Stomach smooth muscle (tissue), 2 donors: ENCODE results near the gene CRHBP.

Experiments
- H3K27ac ChIP-seq: one replicate; pipeline ENCODE4 v1.7.0; 2013; ENCODE audit warnings: mild to moderate bottlenecking, low read length, inconsistent platforms
- H3K27me3 ChIP-seq, 2 donors: one replicate each; pipeline ENCODE4 v1.7.0; 2013; ENCODE audit warnings: low read length in 2 of 2; ENCODE audit not compliant: insufficient read depth in 2 of 2, control insufficient read depth in 1 of 2
- H3K36me3 ChIP-seq, 2 donors: one replicate each; pipeline ENCODE4 v1.7.0; 2013; ENCODE audit warnings: low read length in 2 of 2; ENCODE audit not compliant: control insufficient read depth in 2 of 2, insufficient read depth in 2 of 2
- H3K4me1 ChIP-seq: one replicate; pipeline ENCODE4 v1.7.0; 2013; ENCODE audit warnings: low read length; ENCODE audit not compliant: control insufficient read depth, insufficient read depth
- H3K4me3 ChIP-seq, 2 donors: one replicate each; pipeline ENCODE4 v1.7.0; 2013; ENCODE audit warnings: low read length in 2 of 2
- H3K9ac ChIP-seq, 2 donors: one replicate each; pipeline ENCODE4 v1.7.0; 2013; ENCODE audit warnings: low read length in 2 of 2, mild to moderate bottlenecking in 1 of 2
- H3K9me3 ChIP-seq, 2 donors: one replicate each; pipeline ENCODE4 v1.7.0; 2013; ENCODE audit warnings: low read length in 2 of 2; ENCODE audit not compliant: control insufficient read depth in 2 of 2
- donor health status: healthy.
- donor health status: Pancreatic carcinoma.

The CRHBP gene

GRCh38 chr5:76958991-76959767 is 6.3 kb downstream of the CRHBP start:
- Histone ChIP-seq H3K4me1 (no peaks in the 10 kb centered on the region), H3K36me3 (no peaks in the 10 kb centered on the region), H3K27ac (no peak overlapping the region), H3K9me3 (no peaks in the 10 kb centered on the region), H3K27me3 (peaks cover 3 to 6% of the 10 kb centered on the region in 2 donors), H3K4me3 (no peak overlapping the region), H3K9ac (no peak overlapping the region)

GRCh38 chr5:76960004-76960625 is 7.3 kb downstream of the CRHBP start:
- no peaks in the 10 kb centered on the region for H3K4me1 ChIP-seq
- H3K9ac ChIP-seq = no peak overlapping the region
- no peaks in the 10 kb centered on the region for H3K9me3 ChIP-seq
- peaks cover 0 to 1% of the 10 kb centered on the region in 2 donors for H3K27me3 ChIP-seq
- no peak overlapping the region for H3K27ac ChIP-seq
- H3K36me3 ChIP-seq = no peaks in the 10 kb centered on the region
- no peak overlapping the region for H3K4me3 ChIP-seq

DNA sequence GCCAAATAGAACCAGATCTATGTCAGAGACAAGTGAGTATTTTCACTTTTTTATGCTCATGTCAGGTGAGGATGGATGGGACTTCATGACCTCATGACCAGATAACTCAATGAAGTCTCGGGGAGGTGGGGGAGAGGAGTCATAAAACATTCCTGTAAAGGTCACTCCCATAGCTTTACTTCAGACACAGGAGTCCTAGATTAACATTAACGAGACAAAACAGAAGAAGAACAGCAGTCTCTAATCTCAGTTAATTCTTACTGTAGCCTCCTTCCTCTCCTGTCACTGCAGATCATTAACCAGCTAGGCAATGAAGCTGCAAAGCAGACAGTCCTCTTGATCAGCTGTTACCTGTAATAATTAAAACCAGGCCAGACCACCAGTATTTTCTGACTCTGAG is 11.2 kb downstream of the CRHBP start:
- H3K4me1 ChIP-seq = no peaks in the 10 kb centered on the region
- no peaks in the 10 kb centered on the region for H3K36me3 ChIP-seq
- peaks cover 0 to 3% of the 10 kb centered on the region in 2 donors for H3K27me3 ChIP-seq
- no peak overlapping the region for H3K9ac ChIP-seq
- H3K9me3 ChIP-seq = no peaks in the 10 kb centered on the region
- H3K4me3 ChIP-seq = no peak overlapping the region
- no peak overlapping the region for H3K27ac ChIP-seq

DNA sequence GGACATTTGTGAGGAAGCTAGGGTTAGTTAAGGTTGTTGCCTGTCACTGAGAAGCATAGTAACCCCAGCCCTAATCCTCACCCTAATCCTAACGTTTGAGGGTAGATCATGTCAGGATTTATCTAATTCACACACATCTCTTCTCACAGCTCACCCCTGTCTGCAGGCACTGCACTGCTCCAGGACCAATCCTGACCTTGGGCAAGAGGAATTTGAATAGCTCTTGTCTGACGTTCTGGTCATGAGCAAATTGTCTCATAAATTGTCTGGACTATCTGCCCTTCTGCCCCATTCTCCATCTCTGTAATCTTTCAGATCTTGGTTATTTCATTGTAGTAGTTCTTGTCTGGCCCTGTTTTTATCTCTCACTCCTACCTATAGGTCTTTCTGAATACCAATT is 18.7 kb downstream of the CRHBP start:
- H3K9ac ChIP-seq = no peak overlapping the region
- no peaks in the 10 kb centered on the region for H3K9me3 ChIP-seq
- no peak overlapping the region for H3K4me3 ChIP-seq
- H3K36me3 ChIP-seq = no peaks in the 10 kb centered on the region
- H3K27me3 ChIP-seq = no peaks in the 10 kb centered on the region
- no peak overlapping the region for H3K27ac ChIP-seq
- H3K4me1 ChIP-seq = no peaks in the 10 kb centered on the region

DNA sequence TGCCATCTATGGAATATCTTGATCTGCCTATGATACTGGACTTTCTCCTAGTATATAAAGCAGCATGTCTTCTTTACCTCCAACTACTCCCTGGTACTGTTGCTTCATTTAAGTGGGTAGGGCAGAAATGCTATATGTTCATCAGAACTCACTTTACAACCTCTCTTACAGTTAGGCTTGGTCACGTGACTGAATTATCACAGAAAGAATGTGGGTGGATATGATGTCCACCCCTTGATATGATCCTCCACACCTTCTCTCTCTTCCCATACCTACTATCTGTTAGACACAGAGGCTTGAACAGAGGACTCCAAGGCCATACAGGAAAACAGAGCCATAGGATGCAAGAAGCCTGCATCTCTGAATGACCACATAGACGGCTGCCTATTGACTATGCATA is 19.8 kb downstream of the CRHBP start:
- Histone ChIP-seq H3K4me3 (no peak overlapping the region), H3K9me3 (no peaks in the 10 kb centered on the region), H3K27me3 (no peaks in the 10 kb centered on the region), H3K36me3 (no peaks in the 10 kb centered on the region), H3K4me1 (no peaks in the 10 kb centered on the region), H3K27ac (no peak overlapping the region), H3K9ac (no peak overlapping the region)

GRCh38 chr5:76974785-76975184 is 21.9 kb downstream of the CRHBP start:
- H3K4me3 ChIP-seq = no peak overlapping the region
- H3K36me3 ChIP-seq = no peaks in the 10 kb centered on the region
- no peak overlapping the region for H3K9ac ChIP-seq
- no peaks in the 10 kb centered on the region for H3K4me1 ChIP-seq
- H3K27ac ChIP-seq = no peak overlapping the region
- H3K27me3 ChIP-seq = no peaks in the 10 kb centered on the region
- H3K9me3 ChIP-seq = no peaks in the 10 kb centered on the region

GRCh38 chr5:76978869-76979268 is 26.0 kb downstream of the CRHBP start:
- H3K9ac ChIP-seq = no peak overlapping the region
- no peaks in the 10 kb centered on the region for H3K9me3 ChIP-seq
- no peak overlapping the region for H3K27ac ChIP-seq
- H3K36me3 ChIP-seq = no peaks in the 10 kb centered on the region
- no peaks in the 10 kb centered on the region for H3K4me1 ChIP-seq
- no peaks in the 10 kb centered on the region for H3K27me3 ChIP-seq
- H3K4me3 ChIP-seq = no peak overlapping the region

- Histone ChIP-seq H3K27ac (no peak overlapping the region), H3K27me3 (no peaks in the 10 kb centered on the region), H3K9me3 (no peaks in the 10 kb centered on the region), H3K36me3 (no peaks in the 10 kb centered on the region), H3K4me3 (no peak overlapping the region), H3K4me1 (no peaks in the 10 kb centered on the region), H3K9ac (no peak overlapping the region)
These were observed 27.8 kb downstream of the CRHBP start for GRCh38 chr5:76980518-76981144.

DNA sequence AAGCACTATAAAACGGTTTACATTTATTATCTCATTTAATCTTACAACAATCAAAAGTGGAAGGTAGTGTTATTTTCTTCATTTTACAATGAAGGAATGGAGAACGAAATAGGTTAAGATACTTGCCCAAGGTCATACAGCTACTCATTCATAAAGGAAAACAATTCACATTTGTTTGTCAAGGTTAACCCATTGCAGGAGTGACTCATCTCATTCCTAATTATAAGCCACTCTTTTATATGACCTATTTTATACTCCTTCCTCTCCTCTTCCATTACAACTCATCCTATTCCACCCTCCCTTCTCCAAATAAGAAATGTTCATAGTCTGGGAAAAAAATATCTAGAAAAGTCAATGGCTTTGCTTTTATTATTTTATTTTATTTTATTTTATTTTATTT is 29.6 kb downstream of the CRHBP start:
- Histone ChIP-seq H3K27ac (no peak overlapping the region), H3K9me3 (no peaks in the 10 kb centered on the region)

DNA sequence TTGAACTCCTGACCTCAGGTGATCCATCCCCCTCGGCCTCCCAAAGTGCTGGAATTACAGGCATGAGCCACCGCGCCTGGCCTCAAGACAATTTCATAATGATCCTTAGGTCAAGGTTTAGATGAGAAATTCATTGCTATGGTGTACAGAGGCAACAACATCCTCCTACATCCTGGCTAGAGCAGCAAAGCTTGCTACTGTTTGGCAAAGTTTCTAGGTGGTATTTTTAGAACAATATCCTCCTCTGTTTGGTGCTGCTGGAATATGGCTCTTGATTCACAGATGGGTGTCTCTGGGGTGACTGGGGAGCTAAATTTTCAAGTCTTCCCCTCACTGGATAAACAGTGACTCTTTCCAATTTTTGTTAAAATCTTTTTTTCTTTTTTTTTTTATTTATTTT is 30.6 kb downstream of the CRHBP start:
- H3K36me3 ChIP-seq = no peaks in the 10 kb centered on the region
- H3K27ac ChIP-seq = no peak overlapping the region
- no peak overlapping the region for H3K9ac ChIP-seq
- no peak overlapping the region for H3K4me3 ChIP-seq
- no peaks in the 10 kb centered on the region for H3K9me3 ChIP-seq
- H3K27me3 ChIP-seq = no peaks in the 10 kb centered on the region
- no peaks in the 10 kb centered on the region for H3K4me1 ChIP-seq

More for the DNA sequence above, 29.6 kb downstream of the CRHBP start:
- H3K27me3 ChIP-seq = no peaks in the 10 kb centered on the region
- H3K4me3 ChIP-seq = no peak overlapping the region
- no peak overlapping the region for H3K9ac ChIP-seq
- H3K4me1 ChIP-seq = no peaks in the 10 kb centered on the region
- no peaks in the 10 kb centered on the region for H3K36me3 ChIP-seq
